Glutamatergic neuron (in vitro differentiated cells): ENCODE results near the gene ZPBP. TPM values are rescaled to one million over a fixed set of nuclear protein-coding genes. Genes with fewer than 3 reads are reported as not detected.
"Not testable (repeated sequence)": the region's sequence is repeated elsewhere in the genome, so short reads cannot be mapped to it uniquely, and the experiment has no call there.

Source experiments
- DNase-seq: peaks from one replicate; pipeline ENCODE4 v3.0.0; 2022
- H3K27ac Mint-ChIP-seq: one replicate; pipeline ENCODE4 v1.8.0; 2020; ENCODE audit warnings: mild to moderate bottlenecking, mixed read lengths, inconsistent platforms; ENCODE audit not compliant: unreplicated experiment
- H3K27me3 Mint-ChIP-seq: one replicate; pipeline ENCODE4 v1.8.0; 2020; ENCODE audit warnings: mild to moderate bottlenecking, moderate library complexity, mixed read lengths, inconsistent platforms; ENCODE audit not compliant: unreplicated experiment
- H3K36me3 Mint-ChIP-seq: one replicate; pipeline ENCODE4 v1.8.0; 2020; ENCODE audit warnings: mild to moderate bottlenecking, mixed read lengths, inconsistent platforms; ENCODE audit not compliant: unreplicated experiment
- H3K4me1 Mint-ChIP-seq: one replicate; pipeline ENCODE4 v1.8.0; 2020; ENCODE audit warnings: mild to moderate bottlenecking, low read depth, mixed read lengths, inconsistent platforms; ENCODE audit not compliant: unreplicated experiment
- H3K4me3 Mint-ChIP-seq: one replicate; pipeline ENCODE4 v1.8.0; 2020; ENCODE audit warnings: mild to moderate bottlenecking, mixed read lengths, inconsistent platforms; ENCODE audit not compliant: unreplicated experiment
- H3K9me3 Mint-ChIP-seq: one replicate; pipeline ENCODE4 v1.8.0; 2020; ENCODE audit warnings: mild to moderate bottlenecking, moderate library complexity, mixed read lengths, inconsistent platforms; ENCODE audit not compliant: unreplicated experiment
- total RNA-seq: library from RNA; stranded (reverse); fragmentation: NEBNext Ultra II Directional; extraction: Animal tissue kit (Norgen Biotek cat#: 25700); gene quantifications from one replicate; pipeline ENCODE4 v1.2.1, GENCODE V29; 2021; ENCODE audit not compliant: unreplicated experiment
- TF ChIP-seq, protein P1 (sequence below): fragments of 200-600 bp; sonication (generic); IDR thresholded peaks from one replicate; pipeline ENCODE4 v1.5.0; 2021; ENCODE audit not compliant: partially characterized antibody, unreplicated experiment

The ZPBP gene
- total RNA-seq, 1 donor from 2014 or later: not detected

DNA sequence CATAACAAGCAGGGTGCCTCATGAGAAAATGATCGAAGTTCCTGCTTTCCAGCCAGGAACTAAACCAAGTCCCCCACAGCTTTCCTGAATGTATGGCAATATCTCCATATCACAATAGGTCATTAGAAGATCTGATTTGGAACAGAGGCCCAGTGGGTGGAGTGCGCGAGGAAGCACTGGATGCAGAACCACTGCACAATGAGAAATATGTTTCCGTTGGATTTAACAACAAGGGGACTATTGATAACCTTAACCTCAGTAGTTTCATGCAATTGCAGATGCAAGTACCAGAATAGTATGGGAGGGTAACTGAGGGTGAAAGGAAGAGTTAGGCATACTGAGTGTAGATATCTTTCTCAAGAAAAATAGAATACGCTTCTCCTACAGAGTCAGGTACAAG is 45.3 kb downstream of the ZPBP start:
- no peak overlapping the region for H3K27ac Mint-ChIP-seq
- TF ChIP-seq, protein P1, sequence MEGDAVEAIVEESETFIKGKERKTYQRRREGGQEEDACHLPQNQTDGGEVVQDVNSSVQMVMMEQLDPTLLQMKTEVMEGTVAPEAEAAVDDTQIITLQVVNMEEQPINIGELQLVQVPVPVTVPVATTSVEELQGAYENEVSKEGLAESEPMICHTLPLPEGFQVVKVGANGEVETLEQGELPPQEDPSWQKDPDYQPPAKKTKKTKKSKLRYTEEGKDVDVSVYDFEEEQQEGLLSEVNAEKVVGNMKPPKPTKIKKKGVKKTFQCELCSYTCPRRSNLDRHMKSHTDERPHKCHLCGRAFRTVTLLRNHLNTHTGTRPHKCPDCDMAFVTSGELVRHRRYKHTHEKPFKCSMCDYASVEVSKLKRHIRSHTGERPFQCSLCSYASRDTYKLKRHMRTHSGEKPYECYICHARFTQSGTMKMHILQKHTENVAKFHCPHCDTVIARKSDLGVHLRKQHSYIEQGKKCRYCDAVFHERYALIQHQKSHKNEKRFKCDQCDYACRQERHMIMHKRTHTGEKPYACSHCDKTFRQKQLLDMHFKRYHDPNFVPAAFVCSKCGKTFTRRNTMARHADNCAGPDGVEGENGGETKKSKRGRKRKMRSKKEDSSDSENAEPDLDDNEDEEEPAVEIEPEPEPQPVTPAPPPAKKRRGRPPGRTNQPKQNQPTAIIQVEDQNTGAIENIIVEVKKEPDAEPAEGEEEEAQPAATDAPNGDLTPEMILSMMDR: no peak
- H3K36me3 Mint-ChIP-seq: no peaks in the 10 kb centered on the region
- DNase-seq: no peak
- peaks cover 2% of the 10 kb centered on the region for H3K9me3 Mint-ChIP-seq
- H3K4me1 Mint-ChIP-seq: no peaks in the 10 kb centered on the region
- H3K4me3 Mint-ChIP-seq: no peak overlapping the region
- no peaks in the 10 kb centered on the region for H3K27me3 Mint-ChIP-seq

DNA sequence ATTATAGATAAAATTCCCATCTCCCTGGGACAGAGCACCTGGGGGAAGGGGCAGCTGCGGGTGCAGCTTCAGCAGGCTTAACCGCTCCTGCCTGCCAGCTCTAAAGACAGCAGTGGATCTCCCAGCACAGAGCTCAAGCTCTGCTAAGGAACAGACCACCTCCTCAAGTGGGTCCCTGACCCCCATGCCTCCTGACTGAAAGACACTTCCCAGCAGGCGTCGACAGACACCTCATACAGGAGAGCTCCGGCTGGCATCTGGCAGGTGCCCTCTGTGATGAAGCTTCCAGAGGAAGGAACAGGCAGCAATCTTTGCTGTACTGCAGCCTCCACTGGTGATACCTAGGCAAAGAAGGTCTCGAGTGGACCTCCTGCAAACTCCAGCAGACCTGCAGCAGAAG is 51.9 kb downstream of the ZPBP start:
- H3K4me1 Mint-ChIP-seq, H3K27me3 Mint-ChIP-seq, H3K36me3 Mint-ChIP-seq, H3K9me3 Mint-ChIP-seq, DNase-seq, H3K27ac Mint-ChIP-seq, H3K4me3 Mint-ChIP-seq: not testable (repeated sequence)

DNA sequence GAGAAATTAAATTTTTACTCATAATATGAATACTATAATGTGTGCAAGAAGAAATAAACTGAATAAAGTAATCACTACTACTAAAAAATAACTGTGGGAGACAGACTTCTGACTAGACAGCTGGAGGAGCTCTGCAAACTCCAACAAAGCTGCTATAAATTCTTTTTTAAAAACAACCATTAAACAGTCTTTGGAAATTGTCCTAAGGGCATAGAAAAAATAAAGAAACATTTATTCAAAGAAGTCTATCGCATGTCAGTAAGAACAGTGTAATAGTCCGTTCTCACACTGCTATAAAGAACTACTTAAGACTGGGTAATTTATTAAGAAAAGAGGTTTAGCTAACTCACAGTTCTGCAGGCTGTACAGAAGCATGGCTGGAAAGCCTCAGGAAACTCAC is 56.0 kb downstream of the ZPBP start:
- H3K27me3 Mint-ChIP-seq: no peaks in the 10 kb centered on the region
- H3K9me3 Mint-ChIP-seq: no peaks in the 10 kb centered on the region
- no peak overlapping the region for H3K4me3 Mint-ChIP-seq
- TF ChIP-seq, protein P1: no peak
- H3K4me1 Mint-ChIP-seq: no peaks in the 10 kb centered on the region
- no peak overlapping the region for H3K27ac Mint-ChIP-seq
- no peaks in the 10 kb centered on the region for H3K36me3 Mint-ChIP-seq
- DNase-seq: no peak

DNA sequence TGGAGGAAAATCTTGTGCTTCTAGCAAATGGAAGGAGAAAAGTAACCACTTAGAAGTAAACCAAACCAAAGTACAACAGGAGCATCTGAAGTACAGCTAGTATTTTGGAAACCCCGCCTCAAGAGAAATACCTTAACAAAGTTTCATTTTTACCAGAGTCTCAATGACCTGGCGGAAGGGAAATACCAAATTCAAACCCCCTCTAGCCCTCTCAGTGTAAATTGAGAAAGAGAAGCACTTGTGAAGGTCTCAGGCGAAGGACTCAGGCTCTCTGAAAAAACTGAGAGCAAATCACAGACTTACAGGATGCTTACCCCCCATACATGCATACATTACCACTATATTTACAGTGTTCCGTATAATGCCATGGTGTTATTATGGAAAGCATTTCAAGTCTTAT is 70.1 kb downstream of the ZPBP start:
- no peak overlapping the region for H3K4me3 Mint-ChIP-seq
- H3K4me1 Mint-ChIP-seq: no peaks in the 10 kb centered on the region
- no peak overlapping the region for H3K27ac Mint-ChIP-seq
- no peaks in the 10 kb centered on the region for H3K36me3 Mint-ChIP-seq
- H3K27me3 Mint-ChIP-seq: no peaks in the 10 kb centered on the region
- TF ChIP-seq, protein P1: no peak
- peaks cover 2% of the 10 kb centered on the region for H3K9me3 Mint-ChIP-seq
- no peak for DNase-seq

DNA sequence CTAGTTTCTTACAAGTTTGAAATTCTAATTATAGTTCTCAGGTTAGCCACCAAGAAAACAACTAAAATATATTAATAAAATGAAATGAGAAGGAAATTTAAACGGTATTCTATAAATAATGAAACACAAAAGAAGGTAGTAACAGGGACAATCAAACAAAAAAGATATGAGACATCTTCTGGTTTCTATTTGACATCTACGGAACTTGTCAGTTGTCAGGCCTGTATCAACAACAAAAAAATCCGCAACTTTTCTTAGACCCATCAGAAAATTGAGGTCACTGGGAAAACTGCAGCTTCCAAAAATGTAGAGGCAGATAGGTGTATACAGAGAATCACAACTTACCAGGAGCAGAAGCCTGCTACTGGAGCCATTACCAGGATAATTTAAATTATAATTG is 70.6 kb downstream of the ZPBP start:
- no peaks in the 10 kb centered on the region for H3K4me1 Mint-ChIP-seq
- H3K9me3 Mint-ChIP-seq: peaks cover 2% of the 10 kb centered on the region
- H3K4me3 Mint-ChIP-seq: no peak overlapping the region
- TF ChIP-seq, protein P1: no peak
- no peaks in the 10 kb centered on the region for H3K27me3 Mint-ChIP-seq
- no peaks in the 10 kb centered on the region for H3K36me3 Mint-ChIP-seq
- DNase-seq: no peak
- no peak overlapping the region for H3K27ac Mint-ChIP-seq

DNA sequence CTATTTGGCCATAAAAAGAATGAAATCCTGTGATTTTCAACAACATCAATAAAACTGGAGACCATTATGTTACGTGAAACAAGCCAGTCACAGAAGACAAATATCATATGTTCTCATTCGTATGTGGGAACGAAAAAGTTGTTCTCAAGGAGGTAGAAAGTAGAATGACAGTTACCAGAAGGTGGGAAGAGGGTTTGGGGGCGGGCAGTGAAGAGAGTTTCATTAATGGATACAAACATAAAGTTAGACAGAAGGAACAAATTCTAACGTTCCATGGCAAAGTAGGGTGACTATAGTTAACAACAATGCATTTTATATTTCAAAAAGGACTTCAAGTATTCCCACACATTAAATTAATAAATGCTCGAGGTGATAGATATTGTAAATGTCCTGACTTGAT is 97.4 kb downstream of the ZPBP start:
- TF ChIP-seq, protein P1: no peak
- no peaks in the 10 kb centered on the region for H3K4me1 Mint-ChIP-seq
- H3K9me3 Mint-ChIP-seq: no peaks in the 10 kb centered on the region

More for the DNA sequence above, 97.4 kb downstream of the ZPBP start:
- no peaks in the 10 kb centered on the region for H3K36me3 Mint-ChIP-seq
- H3K27me3 Mint-ChIP-seq: no peaks in the 10 kb centered on the region
- H3K27ac Mint-ChIP-seq: no peak overlapping the region
- DNase-seq: no peak
- no peak overlapping the region for H3K4me3 Mint-ChIP-seq
